ENCODE measurements around the gene RAVER1.

The RAVER1 gene

GRCh38 chr19:10269333-10270179 lies 63.8 kb downstream of the RAVER1 start:
- DNase-seq (ENCODE audit: low spot score) = peak; percentile 93

DNA sequence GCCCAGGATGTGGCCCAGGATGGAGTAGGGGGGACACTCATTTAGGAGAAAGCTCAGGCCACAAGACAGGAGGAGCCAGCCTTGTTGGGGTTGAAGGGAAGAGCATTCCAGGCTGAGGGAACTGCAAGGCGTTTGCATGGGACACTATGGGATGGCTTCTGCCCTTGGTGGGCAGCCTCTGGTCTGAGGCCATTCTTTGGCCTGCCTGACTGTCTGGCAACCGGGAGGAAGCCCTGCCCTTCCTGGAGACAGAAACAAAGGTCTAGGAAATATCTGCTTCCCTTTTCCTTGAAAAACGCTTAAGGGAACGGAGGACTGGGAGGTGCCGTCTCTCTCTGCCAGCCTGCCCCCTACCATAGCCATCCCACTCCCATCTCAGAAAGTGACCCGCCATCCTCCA lies 65.3 kb downstream of the RAVER1 start:
- no peak for DNase-seq (ENCODE audit: low spot score)

DNA sequence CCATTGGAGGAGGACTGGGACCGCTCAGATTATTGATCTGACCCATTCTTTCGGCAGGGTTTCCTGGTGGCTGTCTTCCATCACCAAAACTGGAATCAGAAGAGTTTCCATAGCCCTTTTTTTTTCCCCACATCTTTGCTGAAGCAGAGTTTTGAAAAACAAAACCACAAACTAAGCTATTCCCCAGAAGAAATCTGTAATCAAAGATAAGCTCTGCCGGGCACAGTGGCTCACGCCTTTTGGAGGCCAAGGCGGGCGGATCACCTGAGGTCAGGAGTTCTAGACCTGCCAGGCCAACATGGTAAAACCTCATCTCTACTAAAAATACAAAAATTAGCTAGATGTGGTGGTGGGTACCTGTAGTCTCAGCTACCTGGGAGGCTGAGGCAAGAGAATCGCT lies 66.6 kb downstream of the RAVER1 start:
- no peak for DNase-seq (ENCODE audit: low spot score)

All from D341Med (cell line).